ENCODE data around the gene PTPRD. TPM values are rescaled to one million over a fixed set of nuclear protein-coding genes. Genes with fewer than 3 reads are reported as not detected.

Gene PTPRD
- total and polyA plus RNA-seq, 2 of the 4 experiments (the other 2 are of a cell fraction), result 0.07 to 0.18 TPM

- CTCF ChIA-PET, result no interaction called here
- dilution Hi-C loops (cut with HindIII; ENCODE audit: low sequenced_read_pairs, unreplicated experiment), result no loop called here
- no TSS peak for BruUV-seq (replicated peaks)
- no peak overlapping the region for H2BK15ac ChIP-seq (ENCODE audit: low read depth, low read length)
- no peaks in the 10 kb centered on the region for H3K27me3 ChIP-seq (ENCODE audit: control insufficient read depth, insufficient read depth, low read length)
- no peak overlapping the region for H3K4ac ChIP-seq (ENCODE audit: low read depth, low read length)
- H3K4me3 ChIP-seq (ENCODE audit: insufficient read depth, low read depth, low read length), result no peak overlapping the region
- no peaks in the 10 kb centered on the region for H3K79me1 ChIP-seq (ENCODE audit: low read depth in 1 of 2, low read length in 2 of 2)
- no peak overlapping the region for H2AK5ac ChIP-seq (ENCODE audit: low read depth, low read length)
- H4K91ac ChIP-seq (ENCODE audit: insufficient read depth, low read depth, low read length), result no peak overlapping the region
- no peak overlapping the region for H4K5ac ChIP-seq (ENCODE audit: low read depth, low read length)
- no peak overlapping the region for H3K4me2 ChIP-seq (ENCODE audit: low read depth, low read length)
- TF ChIP-seq MAFK (IDR thresholded peaks at IDR 0.05; ENCODE audit: low read depth, low read length) (no peak), MXI1 (IDR thresholded peaks at IDR 0.05; ENCODE audit: borderline replicate concordance, low read depth, low read length) (no peak), SMC3 (IDR thresholded peaks at IDR 0.05; ENCODE audit: low read depth, low read length) (no peak), RAD21 (IDR thresholded peaks at IDR 0.05; ENCODE audit: low read length) (no peak), CHD1 (IDR thresholded peaks at IDR 0.05; ENCODE audit: low read depth, low read length) (no peak), CEBPB (IDR thresholded peaks at IDR 0.05; ENCODE audit: low read depth, low read length) (no peak)
- peaks cover 2% of the 10 kb centered on the region; the same call in 1 of the 2 replicates for H3K9me3 ChIP-seq (ENCODE audit: control insufficient read depth, insufficient read depth, low read length)
- H3K36me3 ChIP-seq (ENCODE audit: control insufficient read depth, insufficient read depth, low read length), result no peaks in the 10 kb centered on the region
- H2BK120ac ChIP-seq (ENCODE audit: low read depth, low read length), result no peak overlapping the region
- H3K27ac ChIP-seq (ENCODE audit: insufficient read depth, low read length), result no peak overlapping the region
- no peak overlapping the region for H3K23ac ChIP-seq (ENCODE audit: low read depth, low read length)
- H3K9me1 ChIP-seq (ENCODE audit: insufficient read depth, low read length), result no peaks in the 10 kb centered on the region
- no peak overlapping the region for H3K14ac ChIP-seq (replicated peaks; ENCODE audit: low read depth, low read length)
- H3K9ac ChIP-seq (ENCODE audit: low read depth, low read length), result no peak overlapping the region
- intact Hi-C loops (cut with micrococcal nuclease), result no loop called here
- WGBS, 2 experiments (ENCODE audit: extremely low coverage in 2 of 2, insufficient read length in 1 of 2), result no CpG with 5 or more reads among the region's 1 CpG
- POLR2A ChIA-PET (ENCODE audit: unreplicated experiment), result no interaction called here
- no peak overlapping the region for H2BK5ac ChIP-seq (ENCODE audit: low read depth, low read length, poor library complexity, severe bottlenecking)
- H2AK9ac ChIP-seq (replicated peaks; ENCODE audit: low read depth, low read length, poor library complexity), result no peak overlapping the region
- no peak overlapping the region for H3K56ac ChIP-seq (ENCODE audit: extremely low read depth, insufficient read depth, low read length)
- H2BK20ac ChIP-seq (ENCODE audit: low read depth, low read length), result no peak overlapping the region
- no peak overlapping the region for H3K18ac ChIP-seq (ENCODE audit: low read depth, low read length)
- DNase-seq (no peak), ATAC-seq (ENCODE audit: low read depth) (no peak)
- H4K8ac ChIP-seq (ENCODE audit: low read depth in 2 of 2, low read length in 2 of 2), result no peak overlapping the region
- H2AFZ ChIP-seq (replicated peaks; ENCODE audit: low read length, poor library complexity), result no peak overlapping the region
- H4K20me1 ChIP-seq (ENCODE audit: insufficient read depth, low read length), result no peaks in the 10 kb centered on the region
- in situ Hi-C loops (cut with MboI; ENCODE audit: low sequenced_read_pairs), result no loop called here
- no peaks in the 10 kb centered on the region for H3K4me1 ChIP-seq (ENCODE audit: control insufficient read depth, insufficient read depth, low read length)
These were observed 1904.1 kb downstream of the PTPRD start for GRCh38 chr9:8708728-8709127.
